ENCODE results near the gene MOCS1. TPM values are rescaled to one million over a fixed set of nuclear protein-coding genes. Genes with fewer than 3 reads are reported as not detected.

Gene MOCS1
- total and polyA plus RNA-seq, 4 donors = 10.3 to 23.0 (median 19.2) TPM

DNA sequence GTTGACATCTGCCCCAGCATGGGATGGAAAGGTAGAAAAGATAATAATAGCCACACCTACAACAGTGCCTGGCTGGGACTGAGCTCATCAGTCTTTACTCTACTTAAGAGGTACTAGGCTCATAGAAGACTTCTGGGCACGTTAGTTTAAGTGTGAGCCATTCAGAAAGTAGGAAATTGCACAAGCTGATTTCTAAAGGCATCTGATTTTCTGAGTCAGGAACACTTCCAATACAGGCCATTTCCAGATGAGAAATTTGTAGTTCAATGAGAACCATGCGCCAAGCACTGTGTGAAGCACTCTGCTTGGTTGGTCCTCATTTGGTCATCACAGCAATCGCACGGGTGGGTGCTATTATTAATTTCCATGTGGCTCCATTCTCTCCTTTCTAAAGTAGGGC, 42.3 kb downstream of the MOCS1 start:
- H3K9me3 ChIP-seq (ENCODE audit: control insufficient read depth in 4 of 4, insufficient read depth in 3 of 4, low read length in 3 of 4) = no peaks in the 10 kb centered on the region

GRCh38 chr6:39891353-39891752, 42.9 kb downstream of the MOCS1 start:
- WGBS, 2 donors = 94 to 95% methylated on average over 6 of the region's 6 CpGs
- ATAC-seq (ENCODE audit: insufficient read depth, low FRiP score) (no peak), DNase-seq (no peak)
- Histone ChIP-seq H3K9ac (ENCODE audit: insufficient read depth in 1 of 2, low read length in 2 of 2) (no peak overlapping the region), H3K27me3 (ENCODE audit: control insufficient read depth in 3 of 3, insufficient read depth in 3 of 3, low read length in 2 of 3) (no peaks in the 10 kb centered on the region), H3K36me3 (ENCODE audit: control insufficient read depth in 4 of 4, insufficient read depth in 4 of 4, low read length in 4 of 4) (peaks cover 0 to 16% (median 3%) of the 10 kb centered on the region in 4 donors), H3K4me3 (no peak overlapping the region), H3K9me3 (ENCODE audit: control insufficient read depth in 4 of 4, insufficient read depth in 3 of 4, low read length in 3 of 4) (no peaks in the 10 kb centered on the region), H3K4me1 (ENCODE audit: control insufficient read depth in 5 of 5, insufficient read depth in 5 of 5, low read length in 5 of 5) (peaks cover 0 to 12% (median 7%) of the 10 kb centered on the region in 5 donors), H3K27ac (ENCODE audit: low read depth in 1 of 2, low read length in 1 of 2) (no peak overlapping the region)
- no peak for TF ChIP-seq CTCF (IDR thresholded peaks at IDR 0.05; ENCODE audit: control extremely low read depth, extremely low read depth)

More for the DNA sequence above, 42.3 kb downstream of the MOCS1 start:
- H3K4me1 ChIP-seq (ENCODE audit: control insufficient read depth in 5 of 5, insufficient read depth in 5 of 5, low read length in 5 of 5) = peaks cover 0 to 12% (median 7%) of the 10 kb centered on the region in 5 donors
- WGBS, 2 donors = 61 to 79% methylated on average over 4 of the region's 4 CpGs
- H3K9ac ChIP-seq (ENCODE audit: insufficient read depth in 1 of 2, low read length in 2 of 2) = no peak overlapping the region
- no peak overlapping the region for H3K4me3 ChIP-seq
- DNase-seq (no peak), ATAC-seq (ENCODE audit: insufficient read depth, low FRiP score) (no peak)
- H3K27ac ChIP-seq (ENCODE audit: low read depth in 1 of 2, low read length in 1 of 2) = no peak overlapping the region
- H3K36me3 ChIP-seq (ENCODE audit: control insufficient read depth in 4 of 4, insufficient read depth in 4 of 4, low read length in 4 of 4) = peaks cover 0 to 15% (median 6%) of the 10 kb centered on the region in 4 donors
- H3K27me3 ChIP-seq (ENCODE audit: control insufficient read depth in 3 of 3, insufficient read depth in 3 of 3, low read length in 2 of 3) = no peaks in the 10 kb centered on the region
- TF ChIP-seq CTCF (IDR thresholded peaks at IDR 0.05; ENCODE audit: control extremely low read depth, extremely low read depth) = no peak

- H3K9ac ChIP-seq (ENCODE audit: insufficient read depth in 1 of 2, low read length in 2 of 2) = no peak overlapping the region
- no peak overlapping the region for H3K27ac ChIP-seq (ENCODE audit: low read depth in 1 of 2, low read length in 1 of 2)
- H3K9me3 ChIP-seq (ENCODE audit: control insufficient read depth in 4 of 4, insufficient read depth in 3 of 4, low read length in 3 of 4) = no peaks in the 10 kb centered on the region
- no peak for TF ChIP-seq CTCF (IDR thresholded peaks at IDR 0.05; ENCODE audit: control extremely low read depth, extremely low read depth)
- no peak for DNase-seq
- 78 to 88% methylated on average over 2 of the region's 2 CpGs for WGBS, 2 donors
- peaks cover 0 to 12% (median 7%) of the 10 kb centered on the region in 5 donors for H3K4me1 ChIP-seq (ENCODE audit: control insufficient read depth in 5 of 5, insufficient read depth in 5 of 5, low read length in 5 of 5)
- H3K27me3 ChIP-seq (ENCODE audit: control insufficient read depth in 3 of 3, insufficient read depth in 3 of 3, low read length in 2 of 3) = no peaks in the 10 kb centered on the region
- H3K4me3 ChIP-seq = no peak overlapping the region
- no peak for ATAC-seq (ENCODE audit: insufficient read depth, low FRiP score)
- peaks cover 0 to 16% (median 1%) of the 10 kb centered on the region in 4 donors for H3K36me3 ChIP-seq (ENCODE audit: control insufficient read depth in 4 of 4, insufficient read depth in 4 of 4, low read length in 4 of 4)
Observed at GRCh38 chr6:39889229-39889628, 45.0 kb downstream of the MOCS1 start.

Data from lung (tissue), 12 donors.